Breast epithelium (tissue), 3 donors: ENCODE results near the gene TMSB15B.

Experiments
- CTCF ChIP-seq, 3 donors: fragments of 450-650 bp; IDR thresholded peaks; one replicate each; pipeline ENCODE4 v1.5.1; 2016 to 2017; ENCODE audit warnings: antibody characterized with exemption in 3 of 3, mild to moderate bottlenecking in 3 of 3, moderate library complexity in 3 of 3
- POLR2A ChIP-seq: fragments of 450-650 bp; IDR thresholded peaks from one replicate; pipeline ENCODE4 v1.6.1; 2016; ENCODE audit warnings: antibody characterized with exemption, mild to moderate bottlenecking, moderate library complexity
- POLR2AphosphoS5 ChIP-seq, 3 donors: sonication (generic); formaldehyde crosslinking; IDR thresholded peaks; one replicate each; pipeline ENCODE4 v1.6.1; 2017; ENCODE audit warnings: antibody characterized with exemption in 3 of 3

- TF ChIP-seq CTCF (IDR thresholded peaks at IDR 0.05) (no peak), POLR2A (no peak), POLR2AphosphoS5 (IDR thresholded peaks at IDR 0.05) (no peak)
Measured at GRCh38 chrX:103999234-103999633, 36.8 kb downstream of the TMSB15B start.
